SK-N-MC (cell line): ENCODE data around the gene TPPP.
"Not testable (repeated sequence)": the region's sequence is repeated elsewhere in the genome, so short reads cannot be mapped to it uniquely, and the experiment has no call there.

ENCODE experiments used
- EZH2 ChIP-seq: fragments of 200-600 bp; sonication (generic); IDR thresholded peaks from one replicate; pipeline ENCODE4 v1.6.1; 2017; ENCODE audit warnings: antibody characterized with exemption
- POLR2AphosphoS5 ChIP-seq: IDR thresholded peaks from 2 replicates; pipeline ENCODE4 v1.6.1; 2012; ENCODE audit warnings: mild to moderate bottlenecking, low read depth, low read length, borderline replicate concordance

DNA sequence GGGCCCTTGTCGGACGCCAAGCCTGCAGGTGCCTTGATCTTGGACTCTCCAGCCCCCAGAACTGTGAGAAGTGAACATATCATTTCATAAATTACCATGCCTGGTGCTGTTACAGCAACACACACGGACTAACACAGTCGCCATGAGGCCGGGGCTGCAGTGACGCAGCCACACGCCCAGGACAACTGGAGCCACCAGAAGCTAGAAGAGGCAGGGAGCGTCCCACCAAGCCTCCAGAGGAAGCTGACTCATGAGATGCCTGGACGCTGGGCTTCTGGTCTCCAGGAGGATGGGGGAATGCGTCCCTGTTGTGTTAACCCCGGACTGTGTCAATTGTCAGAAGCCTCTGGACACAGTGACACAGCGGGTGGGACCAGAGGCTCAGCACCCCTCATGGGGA is 6.2 kb downstream of the TPPP start:
- not testable (repeated sequence) for TF ChIP-seq EZH2, POLR2AphosphoS5
